Skeletal muscle satellite cell (primary cell): ENCODE results near the gene ZDHHC14. TPM values are rescaled to one million over a fixed set of nuclear protein-coding genes. Genes with fewer than 3 reads are reported as not detected.
"Not testable (repeated sequence)": the region's sequence is repeated elsewhere in the genome, so short reads cannot be mapped to it uniquely, and the experiment has no call there.

Experiments used
- H3K27me3 ChIP-seq: 2 replicates; pipeline ENCODE4 v1.7.0; 2013; ENCODE audit warnings: low read length; ENCODE audit not compliant: control insufficient read depth, insufficient read depth
- H3K36me3 ChIP-seq: 2 replicates; pipeline ENCODE4 v1.7.0; 2013; ENCODE audit warnings: mild to moderate bottlenecking, control low read depth, low read length; ENCODE audit not compliant: insufficient read depth
- H3K4me1 ChIP-seq: 2 replicates; pipeline ENCODE4 v1.7.0; 2013; ENCODE audit warnings: low read length; ENCODE audit not compliant: control insufficient read depth, insufficient read depth
- H3K4me2 ChIP-seq: 2 replicates; pipeline ENCODE4 v1.7.0; 2013; ENCODE audit warnings: mild to moderate bottlenecking, low read length
- H3K4me3 ChIP-seq: 2 replicates; pipeline ENCODE4 v1.7.0; 2013; ENCODE audit warnings: low read length
- H3K9ac ChIP-seq: 2 replicates; pipeline ENCODE4 v1.7.0; 2013; ENCODE audit warnings: mild to moderate bottlenecking, low read depth, low read length, moderate library complexity
- H3K9me3 ChIP-seq: replicated peaks from 2 replicates; pipeline ENCODE4 v1.7.0; 2013; ENCODE audit warnings: mild to moderate bottlenecking, control low read depth, low read length
- total RNA-seq: library from RNA; depleted of rRNA; stranded (reverse); fragments of >200 nt; gene quantifications from 2 replicates; pipeline ENCODE4 v1.2.3, GENCODE V29; 2012; rRNA removed

Gene ZDHHC14
- 1.7 and 2.0 TPM in 2 replicates for total RNA-seq

- Histone ChIP-seq H3K36me3 (no peaks in the 10 kb centered on the region), H3K27me3 (no peaks in the 10 kb centered on the region), H3K4me1 (peaks cover 8% of the 10 kb centered on the region), H3K9me3 (no peaks in the 10 kb centered on the region), H3K4me3 (peak within 1 kb of the TSS; percentile 96), H3K9ac (peak within 1 kb of the TSS; percentile 89), H3K4me2 (peak within 1 kb of the TSS; percentile 90)
These were observed at the start of gene ZDHHC14 for GRCh38 chr6:157380779-157381561. Gene ZDHHC14, plus strand, starts transcription at chr6:157381190.

- no peak overlapping the region for H3K9ac ChIP-seq
- no peaks in the 10 kb centered on the region for H3K36me3 ChIP-seq
- H3K4me2 ChIP-seq: no peak overlapping the region
- no peaks in the 10 kb centered on the region for H3K9me3 ChIP-seq
- H3K27me3 ChIP-seq: peaks cover 59% of the 10 kb centered on the region
- H3K4me1 ChIP-seq: peaks cover 6% of the 10 kb centered on the region
- no peak overlapping the region for H3K4me3 ChIP-seq
These were observed 48.2 kb upstream of the ZDHHC14 start for GRCh38 chr6:157332813-157333212.

- H3K27me3 ChIP-seq: peaks cover 60% of the 10 kb centered on the region
- H3K9me3 ChIP-seq: no peaks in the 10 kb centered on the region
- no peak overlapping the region for H3K4me2 ChIP-seq
- H3K4me1 ChIP-seq: peaks cover under 1% of the 10 kb centered on the region
- no peaks in the 10 kb centered on the region for H3K36me3 ChIP-seq
- no peak overlapping the region for H3K4me3 ChIP-seq
- H3K9ac ChIP-seq: no peak overlapping the region
These were observed 47.5 kb upstream of the ZDHHC14 start for GRCh38 chr6:157333537-157333936.

DNA sequence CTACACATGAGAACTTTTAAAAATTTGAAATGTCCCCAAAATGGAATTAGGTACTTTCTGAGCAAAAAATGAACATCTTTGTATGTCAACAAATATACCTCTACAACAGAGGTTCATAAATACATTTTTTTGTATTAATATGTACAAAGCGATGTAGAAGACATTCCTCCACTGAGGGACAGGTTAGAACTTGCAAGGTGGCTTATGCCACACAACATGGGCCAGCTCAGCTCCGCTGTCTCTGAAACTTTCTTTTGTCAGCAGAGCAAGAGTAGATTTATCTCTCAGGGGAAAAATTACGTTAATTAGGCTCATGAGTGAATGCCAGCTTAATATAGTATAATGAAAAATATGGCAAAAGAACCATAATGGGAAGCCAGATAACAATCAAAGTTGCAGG lies 47.0 kb upstream of the ZDHHC14 start:
- peaks cover 63% of the 10 kb centered on the region for H3K27me3 ChIP-seq

DNA sequence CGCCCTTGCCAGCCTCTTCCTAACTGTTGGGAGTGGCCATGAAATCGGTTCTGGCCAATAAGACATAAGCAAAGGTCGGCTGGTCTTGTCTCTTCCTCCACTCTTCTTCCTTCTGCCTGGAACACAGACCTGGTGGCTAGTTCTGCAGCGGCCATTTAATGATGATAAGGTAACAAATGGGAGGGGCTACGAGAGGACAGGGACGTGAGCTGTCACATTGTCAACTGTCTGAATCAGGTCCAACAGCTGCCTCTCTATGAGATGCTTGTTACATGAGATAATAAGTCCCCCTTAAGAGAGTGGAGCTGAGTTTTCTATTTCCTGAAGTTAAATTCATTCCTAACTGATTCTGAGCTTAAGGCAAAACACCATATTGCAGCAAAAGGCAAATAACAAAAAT lies 45.2 kb upstream of the ZDHHC14 start:
- Histone ChIP-seq H3K4me3 (no peak overlapping the region), H3K4me2 (peak overlapping the region; percentile 41), H3K36me3 (no peaks in the 10 kb centered on the region), H3K4me1 (no peaks in the 10 kb centered on the region), H3K27me3 (peaks cover 51% of the 10 kb centered on the region), H3K9ac (no peak overlapping the region), H3K9me3 (no peaks in the 10 kb centered on the region)

More for the DNA sequence above, 47.0 kb upstream of the ZDHHC14 start:
- Histone ChIP-seq H3K4me2 (no peak overlapping the region), H3K9me3 (no peaks in the 10 kb centered on the region), H3K4me1 (no peaks in the 10 kb centered on the region), H3K9ac (no peak overlapping the region), H3K4me3 (no peak overlapping the region), H3K36me3 (no peaks in the 10 kb centered on the region)

DNA sequence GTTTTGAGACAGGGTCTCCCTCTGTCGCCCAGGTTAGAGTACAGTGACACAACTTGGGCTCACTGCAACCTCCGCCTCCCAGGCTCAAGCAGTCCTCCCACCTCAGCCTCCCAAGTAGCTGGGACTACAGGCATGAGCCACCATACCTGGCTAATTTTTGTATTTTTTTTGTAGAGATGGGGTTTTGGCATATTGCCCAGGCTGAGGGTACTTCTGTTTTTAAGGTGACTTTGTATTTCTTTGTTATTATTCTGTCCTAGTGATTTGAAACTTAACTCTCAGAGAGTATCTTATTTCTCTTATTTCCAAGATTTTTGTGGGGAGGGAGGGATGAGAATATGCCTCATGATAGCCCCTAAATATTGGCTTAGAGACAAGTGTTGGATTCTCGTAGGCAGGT lies 43.7 kb upstream of the ZDHHC14 start:
- not testable (repeated sequence) for H3K9ac ChIP-seq, H3K4me3 ChIP-seq, H3K4me1 ChIP-seq, H3K4me2 ChIP-seq, H3K9me3 ChIP-seq, H3K36me3 ChIP-seq
- peaks cover 39% of the 10 kb centered on the region for H3K27me3 ChIP-seq

- H3K4me3 ChIP-seq: no peak overlapping the region
- H3K9ac ChIP-seq: no peak overlapping the region
- H3K27me3 ChIP-seq: peaks cover 34% of the 10 kb centered on the region
- no peak overlapping the region for H3K4me2 ChIP-seq
- no peaks in the 10 kb centered on the region for H3K9me3 ChIP-seq
- H3K36me3 ChIP-seq: no peaks in the 10 kb centered on the region
- H3K4me1 ChIP-seq: no peaks in the 10 kb centered on the region
These were observed 43.2 kb upstream of the ZDHHC14 start for GRCh38 chr6:157337751-157338150.

DNA sequence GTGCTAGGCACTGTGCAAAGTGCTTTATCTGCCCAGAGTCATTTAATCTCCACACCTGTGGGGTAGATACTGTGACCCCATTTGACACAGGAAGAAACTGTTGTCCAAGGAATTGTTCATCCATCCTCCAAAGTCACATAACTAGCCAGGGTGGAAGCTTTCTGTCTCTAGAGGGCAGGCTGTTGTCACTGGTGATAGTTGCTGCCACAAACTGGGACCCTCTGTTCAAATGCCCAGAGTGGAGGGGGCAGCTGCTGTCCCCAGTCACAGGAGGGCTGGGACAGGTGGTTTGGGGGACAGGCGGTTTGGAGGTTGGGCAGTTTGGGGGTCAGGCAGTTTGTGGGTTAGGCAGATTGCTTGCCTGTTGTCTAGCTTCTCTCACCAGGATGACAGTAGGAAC lies 41.6 kb upstream of the ZDHHC14 start:
- Histone ChIP-seq H3K9me3 (no peaks in the 10 kb centered on the region), H3K4me2 (no peak overlapping the region), H3K4me1 (no peaks in the 10 kb centered on the region), H3K9ac (no peak overlapping the region), H3K36me3 (no peaks in the 10 kb centered on the region), H3K27me3 (peaks cover 33% of the 10 kb centered on the region), H3K4me3 (no peak overlapping the region)

GRCh38 chr6:157343732-157344131 lies 37.3 kb upstream of the ZDHHC14 start:
- H3K4me2 ChIP-seq: no peak overlapping the region

GRCh38 chr6:157346373-157346772 lies 34.6 kb upstream of the ZDHHC14 start:
- Histone ChIP-seq H3K4me2 (no peak overlapping the region), H3K36me3 (no peaks in the 10 kb centered on the region), H3K4me1 (no peaks in the 10 kb centered on the region), H3K27me3 (peaks cover 49% of the 10 kb centered on the region), H3K9ac (no peak overlapping the region), H3K9me3 (no peaks in the 10 kb centered on the region), H3K4me3 (no peak overlapping the region)

More at GRCh38 chr6:157343732-157344131, 37.3 kb upstream of the ZDHHC14 start:
- Histone ChIP-seq H3K27me3 (peaks cover 57% of the 10 kb centered on the region), H3K36me3 (no peaks in the 10 kb centered on the region), H3K4me3 (no peak overlapping the region), H3K4me1 (no peaks in the 10 kb centered on the region), H3K9me3 (no peaks in the 10 kb centered on the region), H3K9ac (no peak overlapping the region)

DNA sequence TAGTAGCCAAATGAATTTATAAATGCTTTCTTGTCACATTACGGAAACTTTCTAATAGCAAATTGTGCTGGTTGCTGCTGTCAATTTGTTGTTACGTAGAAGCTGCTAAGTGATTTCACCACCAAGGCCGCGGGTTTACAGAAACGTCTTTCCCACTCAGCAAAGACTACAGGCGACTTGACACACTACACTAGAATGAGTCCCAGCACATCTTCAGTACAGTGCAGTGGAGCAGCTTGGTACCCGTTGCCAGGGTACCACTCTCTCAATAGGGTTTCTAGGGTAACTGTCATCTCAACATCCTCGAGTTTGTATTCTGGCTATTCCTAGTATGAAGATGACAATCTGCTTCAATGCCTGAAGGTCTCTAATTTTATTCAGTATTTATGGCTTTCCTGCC lies 22.7 kb upstream of the ZDHHC14 start:
- H3K9ac ChIP-seq: no peak overlapping the region
- H3K4me2 ChIP-seq: no peak overlapping the region
- H3K9me3 ChIP-seq: no peaks in the 10 kb centered on the region
- H3K4me1 ChIP-seq: no peaks in the 10 kb centered on the region
- H3K36me3 ChIP-seq: no peaks in the 10 kb centered on the region
- H3K27me3 ChIP-seq: peaks cover 43% of the 10 kb centered on the region
- no peak overlapping the region for H3K4me3 ChIP-seq

- Histone ChIP-seq H3K27me3 (peaks cover 25% of the 10 kb centered on the region), H3K4me3 (no peak overlapping the region), H3K36me3 (no peaks in the 10 kb centered on the region), H3K4me1 (no peaks in the 10 kb centered on the region), H3K9ac (no peak overlapping the region), H3K4me2 (no peak overlapping the region), H3K9me3 (no peaks in the 10 kb centered on the region)
These were observed 19.1 kb upstream of the ZDHHC14 start for GRCh38 chr6:157361886-157362285.
